Cardiac fibroblast (primary cell): ENCODE measurements around the gene KLHL30.

Experiments
- DNase-seq, 2 donors: peaks; one replicate each; pipeline versions ENCODE4 v3.0.0 to v3.0.0-alpha.2; 2010; ENCODE audit warnings: low read depth in 2 of 2
- H3K4me3 ChIP-seq, 2 donors: replicated peaks in 1 of 2; 1 replicate in 1 of 2; 2 replicates in 1 of 2; pipeline ENCODE4 v1.5.1; 2011; ENCODE audit warnings: low read depth in 2 of 2, low read length in 2 of 2, mild to moderate bottlenecking in 2 of 2, moderate library complexity in 1 of 2
- TF ChIP-seq, protein P1 (sequence below): IDR thresholded peaks from one replicate; pipeline ENCODE4 v1.5.1; 2011; ENCODE audit warnings: low read depth, mild to moderate bottlenecking, low read length, inconsistent platforms

The KLHL30 gene

DNA sequence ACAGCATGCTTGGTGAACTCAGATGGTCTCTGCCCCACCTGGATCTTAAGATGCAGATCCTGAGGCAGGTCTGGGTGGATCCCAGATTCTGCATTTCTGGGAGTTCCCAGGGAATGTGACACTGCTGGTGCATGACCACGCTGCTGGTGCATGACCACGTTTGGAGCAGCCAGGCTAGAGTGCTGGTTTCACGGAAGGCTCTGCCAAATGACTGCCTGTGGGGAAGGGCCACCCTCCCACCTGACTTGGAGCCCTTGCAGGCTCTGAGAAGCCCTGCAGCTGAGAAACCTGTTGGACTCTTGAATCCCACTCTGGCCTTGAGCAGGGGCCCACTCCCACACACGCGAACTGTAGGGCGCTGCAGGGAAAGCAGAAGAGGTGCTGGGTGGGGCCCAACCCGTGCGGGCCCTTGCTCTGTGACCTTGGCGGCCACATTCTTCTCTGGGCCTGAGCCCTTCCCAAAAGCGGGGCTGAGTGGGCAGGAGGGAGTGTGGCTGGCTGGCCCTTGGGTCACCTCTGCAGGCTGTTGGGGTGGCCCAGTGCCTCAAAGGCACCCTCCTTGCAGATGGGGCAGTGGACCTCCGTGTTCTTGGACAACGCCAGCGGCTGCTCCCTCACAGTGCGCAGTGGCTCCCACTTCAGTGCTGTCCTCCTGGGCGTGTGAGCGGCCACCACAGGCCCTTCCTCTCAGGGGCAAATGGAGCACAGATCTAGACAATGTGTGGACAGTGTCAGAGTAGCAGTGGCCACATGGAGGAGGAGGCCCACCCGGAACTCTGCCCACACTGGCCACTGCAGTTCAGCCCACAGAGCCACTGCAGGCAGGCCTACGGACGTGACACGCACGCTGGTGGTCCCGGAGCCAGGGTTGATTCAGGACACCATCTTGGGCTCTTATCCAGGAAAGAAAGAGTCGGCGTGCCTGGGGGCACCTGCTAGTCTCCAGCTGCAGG is 28.2 kb downstream of the KLHL30 start:
- no peak overlapping the region for H3K4me3 ChIP-seq
- no peak for DNase-seq
- TF ChIP-seq, protein P1, sequence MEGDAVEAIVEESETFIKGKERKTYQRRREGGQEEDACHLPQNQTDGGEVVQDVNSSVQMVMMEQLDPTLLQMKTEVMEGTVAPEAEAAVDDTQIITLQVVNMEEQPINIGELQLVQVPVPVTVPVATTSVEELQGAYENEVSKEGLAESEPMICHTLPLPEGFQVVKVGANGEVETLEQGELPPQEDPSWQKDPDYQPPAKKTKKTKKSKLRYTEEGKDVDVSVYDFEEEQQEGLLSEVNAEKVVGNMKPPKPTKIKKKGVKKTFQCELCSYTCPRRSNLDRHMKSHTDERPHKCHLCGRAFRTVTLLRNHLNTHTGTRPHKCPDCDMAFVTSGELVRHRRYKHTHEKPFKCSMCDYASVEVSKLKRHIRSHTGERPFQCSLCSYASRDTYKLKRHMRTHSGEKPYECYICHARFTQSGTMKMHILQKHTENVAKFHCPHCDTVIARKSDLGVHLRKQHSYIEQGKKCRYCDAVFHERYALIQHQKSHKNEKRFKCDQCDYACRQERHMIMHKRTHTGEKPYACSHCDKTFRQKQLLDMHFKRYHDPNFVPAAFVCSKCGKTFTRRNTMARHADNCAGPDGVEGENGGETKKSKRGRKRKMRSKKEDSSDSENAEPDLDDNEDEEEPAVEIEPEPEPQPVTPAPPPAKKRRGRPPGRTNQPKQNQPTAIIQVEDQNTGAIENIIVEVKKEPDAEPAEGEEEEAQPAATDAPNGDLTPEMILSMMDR: no peak

DNA sequence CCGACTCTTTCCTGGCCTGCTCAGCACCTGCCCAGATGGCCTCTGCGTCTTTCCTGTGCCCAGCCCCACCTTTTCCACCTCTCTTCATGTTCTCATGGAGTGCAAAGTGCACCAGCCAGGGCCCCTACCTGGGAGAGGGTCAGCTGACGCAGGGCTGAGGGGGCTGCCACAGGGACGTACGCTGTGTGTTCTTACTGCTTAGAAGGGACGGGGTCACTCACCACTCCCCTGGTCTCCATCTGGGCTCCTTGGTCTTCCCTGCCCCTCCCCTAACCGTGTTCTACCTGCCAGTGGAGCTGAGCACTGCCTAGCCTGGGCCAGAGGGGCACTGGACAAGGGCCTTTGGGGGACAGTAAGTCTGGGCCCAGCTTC is 28.9 kb downstream of the KLHL30 start:
- H3K4me3 ChIP-seq: no peak overlapping the region
- no peak for DNase-seq
- TF ChIP-seq, protein P1: no peak

DNA sequence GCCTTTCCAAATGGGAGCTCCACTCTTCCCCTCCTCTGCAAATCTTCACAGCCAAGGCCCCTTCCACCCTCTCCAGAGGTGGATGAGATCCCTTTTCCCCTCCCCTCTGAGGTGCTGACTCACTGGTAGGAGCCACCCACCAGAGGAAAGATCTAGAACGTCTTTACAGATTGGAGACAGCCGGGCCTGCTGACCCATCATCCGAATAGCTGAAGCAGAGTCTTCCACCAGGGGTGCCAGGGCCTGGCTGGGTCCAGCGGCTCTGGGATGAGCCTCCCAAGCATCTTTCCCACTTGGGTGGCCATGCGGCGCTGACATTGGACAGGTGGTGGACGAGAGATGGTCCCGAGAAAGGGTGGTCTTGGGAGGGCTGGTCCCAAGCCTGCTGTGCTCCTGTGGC is 29.3 kb downstream of the KLHL30 start:
- peak; percentile 24 to 50 for DNase-seq
- no peak overlapping the region for H3K4me3 ChIP-seq
- TF ChIP-seq, protein P1: no peak

- DNase-seq: no peak
- TF ChIP-seq, protein P1: no peak
- peak overlapping the region in 1 of 2 donors; percentile 33 for H3K4me3 ChIP-seq
Measured at GRCh38 chr2:238168196-238169047, 30.0 kb downstream of the KLHL30 start.

DNA sequence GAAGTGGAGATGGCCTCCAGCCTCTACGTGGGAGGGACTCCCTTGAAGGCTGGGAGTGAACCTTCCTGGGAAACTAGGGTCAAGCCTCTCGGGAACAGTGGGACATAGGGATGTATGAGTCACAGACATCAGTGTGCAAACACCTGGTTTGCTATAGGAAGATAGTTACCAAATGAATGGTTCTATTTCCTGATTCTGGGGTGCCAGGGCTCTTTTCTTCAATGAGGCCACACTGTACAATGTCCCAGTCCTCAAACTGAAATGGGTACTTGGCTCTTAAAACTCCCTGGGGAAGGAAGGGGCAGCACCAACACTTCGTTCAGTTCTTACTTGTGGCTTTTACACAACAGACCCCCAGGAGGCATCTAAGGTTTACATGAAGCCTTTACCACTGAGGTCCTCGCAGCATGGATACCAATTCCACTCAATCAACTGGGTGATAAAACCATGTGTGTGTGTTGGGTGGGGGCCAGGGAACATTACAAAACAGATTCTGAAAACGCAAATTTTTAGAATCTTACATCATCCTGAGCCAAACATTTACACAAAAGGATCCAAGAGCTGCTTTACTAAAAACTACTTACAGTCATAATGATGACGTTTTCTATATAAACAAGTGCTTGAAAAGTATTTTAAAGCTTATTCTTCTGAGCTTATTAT is 30.7 kb downstream of the KLHL30 start:
- DNase-seq: peak; percentile 94 to 98
- TF ChIP-seq, protein P1: no peak
- H3K4me3 ChIP-seq: peak overlapping the region in 1 of 2 donors; percentile 53

DNA sequence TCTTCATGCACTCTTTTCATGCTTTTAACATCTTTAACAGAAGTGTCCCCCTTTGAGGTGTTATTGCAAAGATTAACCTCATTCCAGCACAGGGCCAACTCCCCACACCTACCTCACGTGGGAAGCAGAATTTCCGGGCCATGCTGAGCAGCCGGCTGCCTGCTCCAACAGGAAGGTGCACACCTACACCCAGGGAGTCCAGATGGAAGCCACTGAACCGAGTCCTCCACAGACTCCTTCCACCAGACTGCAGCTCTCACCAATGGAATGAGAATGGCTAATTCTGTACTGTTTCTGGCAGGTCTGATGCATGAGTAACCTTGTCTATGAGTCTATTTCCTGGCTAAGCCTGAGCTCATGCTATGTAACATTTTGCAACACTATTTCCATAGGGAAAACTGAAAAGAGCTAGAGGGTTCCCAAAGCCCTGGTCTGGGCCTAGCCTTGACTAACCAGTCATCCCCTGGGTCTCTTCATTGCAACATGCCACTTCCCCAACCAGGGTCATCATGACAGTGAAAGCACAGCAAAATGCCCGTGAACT is 31.3 kb downstream of the KLHL30 start:
- DNase-seq: peak; percentile 97 to 100
- H3K4me3 ChIP-seq: peak overlapping the region in 1 of 2 donors; percentile 53
- TF ChIP-seq, protein P1: no peak
